Choroid plexus epithelial cell (primary cell): ENCODE results near the gene ZNF701.

Experiments
- DNase-seq: peaks from one replicate; pipeline ENCODE4 v3.0.0-alpha.2; 2010; ENCODE audit warnings: low read depth
- H3K4me3 ChIP-seq: 2 replicates; pipeline ENCODE4 v1.5.1; 2011; ENCODE audit warnings: low read depth, mild to moderate bottlenecking, control low read depth, low read length, moderate library complexity
- TF ChIP-seq, protein P1 (sequence below): conservative IDR thresholded peaks from 2 replicates; pipeline ENCODE4 v1.5.1; 2011; ENCODE audit warnings: low read depth, mild to moderate bottlenecking, control low read depth, inconsistent platforms, low read length, moderate library complexity

Gene ZNF701

DNA sequence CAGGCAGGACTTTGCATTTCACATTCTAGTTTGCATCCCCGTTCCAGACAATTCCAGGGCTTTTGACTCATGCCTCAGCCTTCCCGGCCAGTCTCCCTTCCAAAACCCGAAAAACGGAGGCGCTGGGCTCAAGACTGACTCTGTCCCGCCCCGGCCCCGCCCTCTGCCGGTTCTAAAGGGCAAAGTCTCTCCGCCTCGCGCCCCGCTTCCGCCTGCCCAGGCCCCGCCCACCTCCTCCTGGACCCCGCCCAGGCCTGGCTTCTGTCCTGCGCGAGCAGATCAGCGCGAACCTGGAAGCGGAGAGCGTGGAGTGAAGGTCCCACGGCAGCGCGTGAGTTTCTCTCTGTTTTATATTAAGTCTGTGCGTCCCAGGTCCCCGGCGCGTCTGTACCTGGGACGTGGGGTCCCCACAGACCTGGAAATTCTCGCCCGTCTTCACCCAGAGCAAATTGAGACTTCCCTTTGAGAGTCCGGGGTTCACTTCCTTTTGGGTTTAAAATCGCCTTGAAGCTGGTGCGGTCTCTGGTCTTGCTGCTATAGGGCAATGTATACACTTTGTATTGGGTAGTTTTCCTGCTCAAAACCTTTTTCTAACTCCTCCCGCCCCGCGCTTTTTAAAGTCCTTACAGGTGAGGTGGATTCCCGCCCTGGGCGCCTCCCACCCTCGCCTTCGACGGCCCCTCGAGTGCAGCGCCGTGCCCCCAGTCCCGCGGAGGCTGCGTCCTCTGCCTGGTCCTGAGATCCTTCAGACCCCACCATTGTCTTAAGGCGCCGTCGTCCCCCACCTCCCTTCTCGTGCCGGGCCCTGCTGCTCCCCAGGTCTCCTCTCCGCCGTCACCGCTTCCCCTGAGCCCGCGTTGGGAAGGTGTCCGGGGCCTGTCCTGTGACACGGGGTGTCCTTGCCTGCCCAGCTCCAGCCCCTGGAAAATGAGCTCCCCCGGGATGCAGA, 31.2 kb downstream of the ZNF701 start:
- H3K4me3 ChIP-seq, result peak overlapping the region; percentile 69
- TF ChIP-seq, protein P1, sequence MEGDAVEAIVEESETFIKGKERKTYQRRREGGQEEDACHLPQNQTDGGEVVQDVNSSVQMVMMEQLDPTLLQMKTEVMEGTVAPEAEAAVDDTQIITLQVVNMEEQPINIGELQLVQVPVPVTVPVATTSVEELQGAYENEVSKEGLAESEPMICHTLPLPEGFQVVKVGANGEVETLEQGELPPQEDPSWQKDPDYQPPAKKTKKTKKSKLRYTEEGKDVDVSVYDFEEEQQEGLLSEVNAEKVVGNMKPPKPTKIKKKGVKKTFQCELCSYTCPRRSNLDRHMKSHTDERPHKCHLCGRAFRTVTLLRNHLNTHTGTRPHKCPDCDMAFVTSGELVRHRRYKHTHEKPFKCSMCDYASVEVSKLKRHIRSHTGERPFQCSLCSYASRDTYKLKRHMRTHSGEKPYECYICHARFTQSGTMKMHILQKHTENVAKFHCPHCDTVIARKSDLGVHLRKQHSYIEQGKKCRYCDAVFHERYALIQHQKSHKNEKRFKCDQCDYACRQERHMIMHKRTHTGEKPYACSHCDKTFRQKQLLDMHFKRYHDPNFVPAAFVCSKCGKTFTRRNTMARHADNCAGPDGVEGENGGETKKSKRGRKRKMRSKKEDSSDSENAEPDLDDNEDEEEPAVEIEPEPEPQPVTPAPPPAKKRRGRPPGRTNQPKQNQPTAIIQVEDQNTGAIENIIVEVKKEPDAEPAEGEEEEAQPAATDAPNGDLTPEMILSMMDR, result peak; percentile 51
- DNase-seq, result peak; percentile 85

DNA sequence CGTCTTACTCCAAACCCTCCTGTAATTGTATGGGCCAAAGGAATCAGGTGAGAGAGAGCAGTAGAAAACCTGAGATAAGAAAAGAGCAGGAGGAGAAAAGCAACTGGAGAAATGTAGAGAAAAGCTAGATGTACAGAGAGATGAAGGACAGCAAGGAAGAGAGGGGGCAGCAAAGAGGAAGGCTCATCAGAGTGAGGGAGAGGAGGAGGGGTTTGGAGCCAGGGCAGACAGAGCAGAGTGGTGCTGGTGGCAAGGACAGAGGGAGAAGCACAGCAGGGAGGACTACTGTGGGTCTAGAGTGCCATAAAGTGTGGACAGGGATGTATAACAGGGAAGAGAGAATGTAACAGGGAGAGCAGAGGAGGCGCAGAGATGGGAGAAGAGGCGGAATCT, 31.9 kb downstream of the ZNF701 start:
- TF ChIP-seq, protein P1, result peak; percentile 37
- H3K4me3 ChIP-seq, result peak overlapping the region; percentile 69
- peak; percentile 22 for DNase-seq

DNA sequence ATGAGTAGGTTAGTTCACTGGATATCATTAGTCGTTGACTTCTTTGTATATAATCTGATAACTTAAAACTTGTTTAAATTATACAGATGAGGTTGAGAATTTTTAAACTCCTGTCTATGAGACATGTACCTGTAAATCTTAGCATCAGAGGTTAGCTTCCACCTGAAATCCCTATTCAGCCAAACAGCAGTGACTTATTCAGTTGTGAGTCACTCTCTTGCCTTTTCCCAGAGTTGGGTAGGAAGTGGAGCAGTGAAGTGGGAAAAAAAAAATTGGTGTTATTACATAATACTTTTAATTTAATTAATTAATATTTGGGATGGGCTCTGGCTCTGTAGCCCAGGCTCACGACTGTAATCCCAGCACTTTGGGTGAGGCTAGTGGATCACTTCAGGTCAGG, 32.9 kb downstream of the ZNF701 start:
- TF ChIP-seq, protein P1, result no peak
- DNase-seq, result no peak
- no peak overlapping the region for H3K4me3 ChIP-seq

DNA sequence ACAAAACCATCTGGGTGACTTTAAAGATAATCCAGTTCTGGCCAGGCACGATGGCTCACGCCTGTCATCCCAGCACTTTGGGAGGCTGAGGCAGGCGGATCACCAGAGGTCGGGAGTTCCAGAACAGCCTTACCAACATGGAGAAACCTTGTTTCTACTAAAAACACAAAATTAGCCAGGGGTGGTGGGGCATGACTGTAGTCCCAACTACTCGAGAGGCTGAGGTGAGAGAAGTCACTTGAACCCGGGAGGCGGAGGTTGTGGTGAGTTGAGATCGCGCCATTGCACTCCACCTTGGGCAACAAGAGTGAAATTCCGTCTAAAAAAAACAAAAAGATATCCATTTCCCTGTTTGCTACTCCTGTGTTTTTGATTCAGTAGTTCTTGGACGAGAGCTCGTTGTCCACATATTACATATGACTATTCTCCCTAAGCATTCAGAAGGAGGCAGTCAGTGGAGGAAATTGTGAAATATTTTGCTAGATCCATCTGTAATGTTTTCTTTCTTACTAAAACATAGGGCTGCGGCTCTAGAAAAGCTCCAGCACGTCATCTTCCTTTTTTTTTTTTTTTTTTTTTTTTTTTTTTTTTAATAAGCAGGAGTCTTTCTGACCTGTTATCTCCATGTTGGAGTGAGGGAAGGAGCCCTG, 33.6 kb downstream of the ZNF701 start:
- TF ChIP-seq, protein P1, result no peak
- no peak overlapping the region for H3K4me3 ChIP-seq
- peak; percentile 72 for DNase-seq

DNA sequence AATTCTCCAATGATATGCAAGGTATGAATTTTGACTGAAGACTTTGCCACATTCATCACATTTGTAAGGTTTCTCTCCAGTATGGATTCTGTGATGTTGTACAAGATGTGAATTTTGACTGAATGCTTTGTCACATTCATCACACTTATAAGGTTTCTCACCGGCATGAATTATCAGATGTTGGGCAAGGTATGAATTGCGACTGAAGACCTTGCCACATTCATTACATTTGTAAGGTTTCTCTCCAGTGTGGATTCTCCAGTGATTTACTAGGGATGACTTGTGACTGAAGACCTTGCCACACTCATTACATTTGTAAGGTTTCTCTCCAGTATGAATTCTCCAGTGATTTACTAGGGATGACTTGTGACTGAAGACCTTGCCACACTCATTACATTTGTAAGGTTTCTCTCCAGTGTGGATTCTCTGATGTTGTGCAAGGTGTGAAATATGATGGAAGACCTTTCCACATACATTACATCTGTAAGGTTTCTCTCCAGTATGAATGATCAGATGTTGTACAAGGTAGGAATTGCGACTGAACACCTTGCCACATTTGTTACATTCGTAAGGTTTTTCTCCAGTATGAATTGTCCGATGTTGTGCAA, 43.3 kb downstream of the ZNF701 start:
- H3K4me3 ChIP-seq, result no peak overlapping the region
- no peak for DNase-seq
- TF ChIP-seq, protein P1, result no peak

DNA sequence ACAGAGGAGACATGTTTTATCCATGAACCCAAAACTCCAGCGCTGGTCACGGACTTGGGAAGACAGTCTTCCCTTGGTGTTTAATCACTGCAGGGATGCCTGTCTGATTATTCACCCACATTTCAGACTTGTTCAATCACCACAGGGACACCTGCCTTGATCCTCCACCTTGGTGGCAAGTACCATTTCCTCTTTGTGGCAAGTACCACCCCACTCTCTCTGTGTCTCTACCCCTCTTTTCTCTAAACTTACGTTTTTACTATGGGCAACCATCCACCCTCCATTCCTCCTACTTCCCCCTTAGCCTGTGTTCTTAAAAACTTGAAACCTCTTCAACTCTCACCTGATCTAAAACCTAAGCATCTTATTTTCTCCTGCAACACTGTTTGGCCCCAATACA, 51.3 kb downstream of the ZNF701 start:
- no peak for DNase-seq
- TF ChIP-seq, protein P1, result no peak
- H3K4me3 ChIP-seq, result no peak overlapping the region
